HG02571 (cell line): Measurements from ENCODE around the gene ACOX1.
"Not testable (repeated sequence)": the region's sequence is repeated elsewhere in the genome, so short reads cannot be mapped to it uniquely, and the experiment has no call there.

Source experiments
- ATAC-seq: cut with Tn5 transposase; IDR thresholded peaks from one replicate; pipeline ENCODE4 v1.9.1; 2021; ENCODE audit warnings: mild to moderate bottlenecking, moderate library complexity; ENCODE audit not compliant: unreplicated experiment

The ACOX1 gene

DNA sequence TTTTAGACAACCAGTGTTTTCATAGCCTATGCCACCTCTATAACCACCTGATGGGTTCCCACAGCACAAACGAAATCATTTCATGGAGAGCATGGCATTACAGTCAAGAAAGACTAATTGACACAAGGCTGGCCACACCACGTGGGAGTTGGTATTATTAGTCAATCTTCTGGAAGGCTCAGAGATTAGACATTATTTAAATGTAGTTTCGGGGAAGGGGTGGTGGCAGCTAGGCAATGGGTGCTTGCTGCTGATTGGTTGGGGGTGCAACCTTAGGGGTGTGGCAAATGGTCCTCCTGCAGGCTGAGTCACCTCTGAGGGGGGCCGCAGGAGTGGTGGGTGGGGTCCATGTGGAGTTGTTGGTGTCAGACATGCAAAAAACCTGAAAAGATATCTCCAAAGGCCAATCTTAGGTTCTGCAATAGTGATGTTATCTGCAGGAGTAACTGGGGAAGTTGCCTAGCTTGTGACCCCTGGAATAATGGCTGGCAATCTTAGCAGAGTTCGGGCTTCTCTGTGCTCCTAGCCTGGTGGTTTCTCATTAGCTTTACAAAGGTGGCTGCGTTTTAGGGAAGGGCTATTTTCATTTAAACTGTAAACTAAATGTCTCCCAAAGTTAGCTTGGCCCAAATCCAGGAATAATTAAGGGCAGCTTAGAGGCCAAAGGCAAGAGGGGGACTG is 4.7 kb upstream of the ACOX1 start:
- no peak for ATAC-seq

DNA sequence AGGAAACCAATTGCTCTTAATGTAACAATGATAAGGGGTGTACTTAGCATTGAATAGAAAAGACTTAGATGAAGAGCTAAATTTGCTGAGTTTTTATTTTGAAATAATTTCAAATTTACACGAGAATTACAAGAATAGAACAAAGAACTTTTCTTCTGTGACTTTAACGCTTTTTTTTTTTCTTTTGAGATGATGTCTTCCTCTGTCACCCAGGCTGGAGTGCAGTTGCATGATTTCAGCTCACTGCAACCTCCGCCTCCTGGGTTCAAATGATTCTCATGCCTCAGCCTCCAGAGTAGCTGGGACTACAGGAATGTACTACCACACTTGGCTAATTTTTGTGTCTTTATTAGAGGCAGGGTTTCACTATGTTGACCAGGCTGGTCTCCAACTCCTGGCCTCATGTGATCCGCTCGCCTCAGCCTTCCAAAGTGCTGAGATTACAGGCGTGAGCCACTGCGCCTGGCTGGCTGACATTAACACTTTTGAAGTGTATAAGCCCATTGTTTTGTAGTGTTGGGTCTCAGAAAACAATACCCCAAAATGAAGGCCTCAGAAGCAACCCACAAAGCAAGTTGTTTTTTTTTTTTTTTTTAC is 2.2 kb upstream of the ACOX1 start:
- no peak for ATAC-seq

DNA sequence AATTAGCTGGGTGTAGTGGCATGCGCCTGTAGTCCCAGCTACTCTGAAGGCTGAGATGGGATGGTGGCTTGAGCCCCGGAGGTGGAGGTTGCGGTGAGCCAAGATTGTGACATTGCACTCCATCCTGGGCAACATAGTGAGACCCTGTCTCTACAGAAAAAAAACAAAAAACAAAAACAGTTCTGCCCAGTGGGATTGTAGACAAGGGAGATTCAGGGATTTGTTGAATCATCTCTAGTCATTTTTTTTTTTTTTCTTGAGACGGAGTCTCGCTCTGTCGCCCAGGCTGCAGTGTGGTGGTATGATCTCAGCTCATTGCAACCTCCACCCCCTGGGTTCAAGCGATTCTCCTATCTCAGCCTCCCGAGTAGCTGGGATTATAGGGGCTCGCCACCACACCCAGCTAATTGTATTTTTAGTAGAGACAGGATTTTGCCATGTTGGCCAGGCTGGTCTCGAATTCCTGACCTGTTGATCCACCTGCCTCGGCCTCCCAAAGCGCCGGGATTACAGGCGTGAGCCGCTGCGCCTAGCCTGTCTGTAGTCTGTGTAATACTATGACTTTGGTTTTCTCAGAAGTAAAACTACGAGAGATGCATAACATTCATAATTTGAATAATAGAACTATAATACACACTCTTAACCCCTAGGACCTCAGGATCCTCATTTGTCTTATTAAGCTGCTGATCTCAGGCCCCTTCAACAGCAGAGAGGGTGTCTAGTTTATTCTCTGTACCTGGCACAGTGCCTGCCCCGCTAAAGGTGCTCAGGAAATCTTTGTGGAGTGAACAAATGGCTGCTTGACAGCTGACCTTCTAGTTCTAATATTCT is 1.4 kb upstream of the ACOX1 start:
- ATAC-seq: no peak

DNA sequence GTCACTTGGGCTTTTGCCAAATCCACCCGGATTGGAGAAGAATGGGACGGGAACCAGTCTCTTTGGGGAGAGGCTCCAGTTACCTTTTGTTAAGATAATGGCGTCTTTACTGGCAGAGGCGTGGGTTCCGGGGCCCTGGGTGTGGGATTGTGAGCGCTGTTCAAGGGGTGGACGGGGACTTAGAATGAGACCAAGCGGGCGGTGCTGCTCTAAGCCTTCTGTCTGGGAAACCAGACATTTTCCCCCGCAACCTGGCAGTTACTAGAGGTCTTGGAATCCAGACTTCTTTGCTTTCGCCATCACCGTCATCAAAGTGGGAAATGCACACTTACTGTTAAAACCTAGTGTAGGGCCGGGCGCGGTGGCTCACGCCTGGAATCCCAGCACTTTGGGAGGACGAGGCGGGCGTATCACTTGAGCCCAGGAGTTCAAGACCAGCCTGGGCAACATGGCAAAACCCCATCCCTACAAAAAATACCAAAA is 780 bp upstream of the ACOX1 start:
- peak; percentile 1 for ATAC-seq

DNA sequence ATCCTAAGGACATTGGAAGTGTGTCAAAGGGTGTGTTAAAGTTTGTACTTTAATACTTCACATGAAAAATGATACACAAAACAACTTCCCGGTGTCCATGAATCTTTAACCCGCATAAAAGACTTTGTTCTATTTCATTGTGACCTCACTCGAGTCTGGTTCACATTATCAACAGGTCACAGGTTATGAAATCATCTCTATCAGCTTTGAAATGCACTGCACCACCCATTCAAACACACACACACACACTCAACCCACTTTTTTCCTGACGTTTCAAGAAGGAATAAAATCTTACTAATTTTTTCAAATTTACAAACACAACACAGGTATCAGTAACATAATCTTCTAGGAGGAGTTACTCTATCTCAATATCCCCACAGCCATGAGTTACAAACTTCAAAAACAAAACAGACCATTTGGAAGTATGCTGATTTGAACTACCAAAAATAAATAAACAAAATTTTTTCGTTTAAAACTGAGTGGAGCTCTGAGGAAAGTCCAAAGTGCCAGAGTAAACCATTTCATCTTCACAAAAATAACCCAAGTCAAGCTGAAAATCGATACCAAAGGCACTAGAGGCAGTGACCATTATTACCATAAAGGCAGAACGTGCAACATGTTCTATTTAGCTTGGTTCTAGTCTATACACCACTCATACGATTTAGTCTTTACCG is 2.7 kb downstream of the ACOX1 start:
- ATAC-seq: no peak

DNA sequence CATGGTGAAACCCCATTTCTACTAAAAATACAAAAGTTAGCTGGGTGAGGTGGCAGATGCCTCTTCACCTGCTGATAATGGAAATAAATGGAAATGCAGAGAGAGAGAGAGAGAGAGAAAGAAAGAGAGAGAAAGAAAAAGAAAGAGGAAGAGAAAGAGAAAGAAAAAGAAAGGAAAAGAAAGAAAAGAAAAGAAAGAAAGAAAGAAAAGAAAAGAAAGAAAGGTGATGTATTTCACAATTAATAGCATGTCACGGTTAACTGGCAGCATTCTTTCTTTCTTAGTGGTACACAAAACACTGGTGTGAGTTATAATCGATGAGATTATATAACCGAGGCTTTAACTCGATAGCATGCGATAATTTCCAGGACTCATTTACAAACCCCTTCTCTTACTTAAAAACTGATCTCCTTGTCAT is 3.2 kb downstream of the ACOX1 start:
- no peak for ATAC-seq

DNA sequence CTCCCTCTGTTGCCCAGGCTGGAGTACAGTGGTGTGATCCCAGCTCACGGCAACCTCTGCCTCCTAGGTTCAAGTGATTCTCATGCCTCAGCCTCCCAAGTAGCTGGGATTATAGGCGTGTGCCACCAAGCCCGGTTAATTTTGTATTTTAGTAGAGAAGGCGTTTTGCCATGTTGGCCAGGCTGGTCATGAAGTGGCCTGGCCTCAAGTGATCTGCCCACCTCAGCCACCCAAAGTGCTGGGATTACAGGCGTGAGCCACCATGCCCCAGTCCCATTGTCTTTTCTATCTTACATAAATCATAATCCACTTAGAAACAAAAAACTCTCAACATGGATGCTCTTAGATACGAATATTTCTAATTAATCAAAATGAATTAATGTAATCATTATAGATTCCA is 3.8 kb downstream of the ACOX1 start:
- not testable (repeated sequence) for ATAC-seq

DNA sequence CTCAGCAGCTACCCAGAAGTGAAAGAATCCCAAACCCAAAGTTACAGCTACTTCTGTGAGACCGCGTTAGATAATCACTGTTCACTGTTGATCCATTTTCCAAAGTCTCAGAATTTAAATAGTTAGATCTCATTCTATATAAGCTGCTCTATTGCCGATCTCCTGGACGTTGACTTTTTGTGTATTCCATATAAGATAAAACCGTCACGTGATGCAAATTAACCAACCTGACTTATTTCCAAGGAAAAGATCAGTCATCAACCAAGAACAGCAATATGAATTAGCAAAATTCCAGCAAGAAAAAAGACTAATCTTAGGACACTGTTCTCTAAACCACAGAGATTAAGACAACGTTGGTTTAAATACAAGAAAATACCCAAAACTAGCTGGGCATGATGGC is 8.3 kb downstream of the ACOX1 start:
- ATAC-seq: no peak

DNA sequence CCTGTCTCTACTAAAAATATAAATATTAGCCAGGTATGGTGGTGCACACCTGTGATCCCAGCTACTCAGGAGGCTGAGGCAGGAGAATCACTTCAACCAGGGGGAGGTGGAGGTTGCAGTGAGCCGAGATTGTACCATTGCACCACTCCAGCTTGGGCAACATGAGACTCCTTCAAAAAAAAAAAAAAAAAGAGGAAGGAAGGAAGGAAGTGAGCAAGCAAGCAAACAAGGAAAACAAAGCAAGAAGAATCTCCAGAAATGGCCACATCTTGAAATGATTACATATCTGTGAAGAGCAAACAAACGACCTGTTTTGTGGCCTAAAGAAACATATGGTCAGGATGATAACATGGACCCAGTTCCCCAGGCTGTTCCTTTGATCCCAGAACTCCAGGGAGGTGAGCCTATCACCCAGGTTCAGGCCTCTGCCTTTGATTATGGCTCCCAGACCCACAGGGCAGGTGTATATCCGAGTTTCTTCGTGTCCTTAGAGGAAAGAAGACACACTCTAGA is 8.9 kb downstream of the ACOX1 start:
- no peak for ATAC-seq

DNA sequence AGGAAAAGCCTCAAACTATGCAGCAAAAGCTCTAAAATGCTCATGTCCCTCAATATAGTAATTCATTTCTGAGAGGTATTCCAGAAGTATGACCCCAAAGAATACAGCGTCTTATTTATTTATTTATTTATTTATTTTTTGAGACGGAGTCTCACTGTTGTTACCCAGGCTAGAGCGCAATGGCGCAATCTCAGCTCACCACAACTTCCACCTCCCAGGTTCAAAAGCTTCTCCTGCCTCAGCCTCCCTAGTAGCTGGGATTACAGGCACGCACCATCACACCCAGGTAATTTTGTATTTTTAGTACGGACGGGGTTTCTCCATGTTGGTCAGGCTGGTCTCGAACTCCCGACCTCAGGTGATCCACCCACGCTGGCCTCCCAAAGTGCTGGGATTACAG is 9.9 kb downstream of the ACOX1 start:
- not testable (repeated sequence) for ATAC-seq

DNA sequence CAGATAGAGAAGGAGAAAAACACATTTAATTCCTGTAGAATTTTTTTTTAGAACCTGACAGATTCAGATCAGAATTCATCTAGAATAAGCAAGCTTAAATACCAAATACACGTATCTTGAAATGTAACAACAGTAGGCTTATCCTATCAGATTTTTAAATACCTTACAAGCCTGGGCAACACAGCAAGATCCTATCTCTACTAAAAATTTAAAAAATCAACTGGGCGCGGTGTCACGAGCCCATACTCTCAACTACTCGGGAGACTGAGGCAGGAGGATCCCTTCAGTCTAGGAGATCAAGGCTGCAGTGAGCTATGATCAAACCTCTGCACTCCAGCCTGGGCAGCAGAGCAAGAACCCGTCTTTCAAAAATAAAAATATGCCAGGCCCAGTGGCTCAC is 13.5 kb downstream of the ACOX1 start:
- no peak for ATAC-seq

DNA sequence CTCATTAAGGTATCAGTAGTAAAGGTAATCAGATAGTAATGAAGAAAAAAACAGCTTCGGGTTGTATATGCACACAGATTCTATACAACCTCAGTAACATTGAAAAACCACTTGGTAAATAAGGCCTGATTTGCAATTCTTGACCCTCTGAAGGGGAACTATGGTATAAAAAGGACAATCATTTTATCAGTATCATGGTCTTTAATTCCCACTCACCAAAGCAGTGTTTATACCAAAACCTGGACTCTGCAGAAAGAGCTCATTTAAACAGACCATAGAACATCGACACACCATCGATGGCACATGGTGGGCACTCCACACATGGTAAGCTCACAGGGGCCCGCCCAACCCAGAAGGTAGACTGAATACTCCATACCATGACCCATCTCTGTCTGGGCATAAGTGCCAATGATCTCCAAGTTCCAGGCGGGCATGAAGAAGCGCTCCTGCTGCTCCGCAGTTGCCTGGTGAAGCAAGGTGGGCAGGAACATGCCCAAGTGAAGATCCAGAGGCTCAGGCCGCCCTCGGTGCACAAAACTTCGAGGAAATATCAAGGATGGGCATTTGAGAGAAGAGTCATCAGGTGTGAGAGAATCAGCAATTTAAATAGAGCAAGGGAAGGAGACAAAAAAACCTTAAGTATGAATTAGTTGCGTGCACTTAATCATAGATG is 19.0 kb downstream of the ACOX1 start:
- no peak for ATAC-seq

DNA sequence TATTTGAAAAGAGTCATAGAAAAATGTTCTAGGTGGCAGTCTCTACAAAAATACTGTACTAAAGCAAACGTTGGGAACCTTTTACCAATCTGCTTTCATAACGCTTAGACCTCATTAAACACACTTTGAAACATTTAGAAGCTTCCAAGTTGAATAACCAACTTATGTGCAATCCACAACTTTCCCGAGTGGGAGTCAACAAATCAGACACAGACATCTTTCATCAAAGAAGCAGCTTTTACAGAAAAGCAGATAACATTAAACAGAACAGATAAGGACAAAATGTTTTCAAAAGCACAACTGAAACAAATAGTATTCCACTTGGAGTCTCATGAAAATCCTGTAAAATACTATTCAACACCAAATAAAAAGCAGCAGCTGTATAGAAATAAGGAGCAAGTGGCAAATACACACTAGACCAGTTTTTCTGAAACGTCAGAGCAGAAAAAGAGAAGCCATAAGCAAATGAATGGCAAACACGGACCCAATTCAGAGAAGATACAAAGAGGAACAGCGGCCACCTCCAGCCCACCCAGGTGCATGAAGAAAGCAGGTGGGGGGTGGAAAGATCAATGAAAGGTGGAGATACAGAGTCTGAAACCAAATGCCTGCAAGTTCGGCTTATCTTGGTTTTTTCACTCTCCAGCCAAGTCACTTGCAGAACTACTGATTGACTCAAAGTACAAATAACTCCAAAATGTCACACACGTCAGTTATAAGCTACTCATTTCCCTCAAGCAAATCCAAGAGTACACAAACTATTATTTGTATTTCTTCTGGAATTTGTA is 19.7 kb downstream of the ACOX1 start:
- no peak for ATAC-seq

DNA sequence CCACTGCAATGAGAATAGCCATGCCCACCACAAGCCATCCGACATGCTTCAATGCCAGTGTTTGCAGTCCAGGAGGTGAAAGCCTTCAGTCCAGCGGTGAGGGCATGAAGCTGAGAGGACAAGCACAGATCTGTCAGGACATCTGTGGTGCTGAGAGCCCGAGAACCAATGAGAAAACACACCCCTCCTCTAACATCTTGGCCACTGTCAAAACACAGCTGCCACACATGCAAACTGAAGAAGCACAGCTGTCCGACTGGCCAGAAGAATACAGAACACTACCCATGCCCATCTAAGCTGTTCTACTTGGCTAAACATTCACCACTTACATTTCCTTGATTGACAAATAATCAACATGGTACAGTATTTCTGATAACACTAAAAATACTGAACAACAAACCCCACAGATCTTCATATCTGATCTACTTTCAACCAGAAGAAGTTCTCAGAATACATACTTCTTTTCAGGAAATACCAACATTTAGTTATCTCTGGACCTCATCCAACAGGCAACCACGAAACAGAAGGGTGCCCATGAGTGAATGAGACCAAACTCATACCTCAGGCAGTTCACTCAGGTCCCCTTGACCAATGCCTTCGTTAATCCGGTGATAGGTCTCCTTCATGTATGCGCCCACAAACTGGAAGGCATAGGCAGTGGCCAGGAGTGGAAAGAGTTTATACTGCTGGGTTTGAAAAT is 28.0 kb downstream of the ACOX1 start:
- no peak for ATAC-seq

DNA sequence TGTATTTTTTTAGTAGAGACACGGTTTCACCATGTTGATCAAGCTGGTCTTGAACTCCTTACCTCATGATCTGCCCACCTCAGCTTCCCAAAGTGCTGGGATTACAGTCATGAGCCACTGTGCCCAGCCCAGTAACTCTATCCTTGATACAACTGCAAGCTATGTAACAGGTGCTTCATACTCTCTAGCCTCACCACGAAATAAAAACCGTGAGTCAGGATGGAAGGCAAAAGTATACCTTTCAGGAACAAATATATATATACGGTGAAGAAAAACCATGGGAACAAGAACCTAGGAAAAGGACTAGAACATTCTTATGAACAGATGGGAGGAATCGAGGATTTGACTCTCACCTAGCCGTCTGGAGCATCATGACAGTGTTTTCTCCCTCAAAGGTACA is 28.5 kb downstream of the ACOX1 start:
- no peak for ATAC-seq

DNA sequence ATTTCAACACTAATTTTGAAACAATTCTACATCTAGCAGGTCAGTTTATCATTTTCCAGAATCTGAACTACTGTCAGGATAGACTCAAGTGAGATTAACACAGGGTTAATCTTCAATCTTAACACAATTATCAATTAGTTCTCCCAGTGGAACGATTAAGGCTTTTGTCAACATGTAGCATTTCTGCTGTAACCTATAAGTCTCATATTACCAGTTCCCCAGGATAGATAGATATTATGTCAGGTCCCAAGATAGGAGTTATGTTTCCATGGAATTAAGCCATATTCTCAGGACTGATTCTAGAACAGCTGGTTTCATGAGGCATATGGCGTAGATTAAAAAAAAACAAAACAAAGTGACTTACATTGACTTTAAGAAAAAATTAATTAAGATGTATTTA is 33.8 kb downstream of the ACOX1 start:
- no peak for ATAC-seq

DNA sequence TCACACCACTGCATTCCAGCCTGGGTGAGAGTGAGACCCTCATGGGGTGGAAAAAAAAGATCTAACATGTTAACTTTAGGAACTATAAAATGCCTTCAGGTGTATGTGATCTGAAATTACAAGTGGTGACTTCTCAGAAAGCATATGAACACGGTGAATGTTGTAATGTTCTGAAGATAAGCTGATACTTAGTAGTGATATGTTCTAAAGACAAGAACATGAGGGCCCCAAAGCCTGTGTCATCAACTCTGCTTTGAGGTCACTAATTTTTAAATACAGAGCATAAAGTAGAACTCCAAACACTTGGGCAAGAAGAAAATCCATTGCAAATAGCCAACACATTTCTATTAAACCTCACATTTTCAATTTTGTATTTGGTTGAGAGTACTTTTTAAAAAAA is 35.5 kb downstream of the ACOX1 start:
- no peak for ATAC-seq

DNA sequence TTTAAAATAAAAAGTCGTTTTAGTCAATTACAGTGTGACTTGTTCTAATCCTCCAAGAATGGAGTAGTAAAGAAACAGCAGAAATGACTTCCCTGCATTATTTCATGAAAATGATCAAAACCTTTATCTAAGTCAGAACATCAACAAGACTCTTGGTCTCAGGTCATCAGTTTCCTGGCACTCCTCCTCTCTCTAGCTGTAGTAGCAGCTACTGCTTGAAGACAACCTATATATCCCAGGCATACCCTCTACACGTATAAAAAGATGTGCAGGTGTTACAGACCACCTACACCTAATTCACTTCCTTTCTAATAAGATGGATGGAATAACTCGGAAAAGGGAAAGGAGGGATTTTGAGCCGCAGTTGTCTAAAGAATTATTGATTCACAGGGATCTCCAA is 36.5 kb downstream of the ACOX1 start:
- no peak for ATAC-seq

DNA sequence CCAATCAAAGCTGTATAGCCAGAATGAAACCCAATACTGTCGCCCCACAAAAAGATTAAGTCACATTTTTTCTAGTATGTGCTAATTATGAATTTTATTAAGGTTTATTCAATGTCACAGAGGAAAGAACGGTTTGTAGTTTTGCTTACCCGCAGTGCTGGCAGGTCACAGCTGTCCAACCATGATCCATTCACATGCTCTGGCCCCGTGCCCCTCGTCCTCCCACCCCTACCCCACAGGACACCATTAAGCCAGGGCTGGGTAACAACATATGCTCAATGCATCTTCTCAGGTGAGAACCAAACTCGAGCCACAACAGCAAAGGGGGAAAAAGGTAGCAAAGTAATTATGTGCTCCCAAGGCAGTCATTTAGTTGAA is 37.5 kb downstream of the ACOX1 start:
- no peak for ATAC-seq
